ENCODE results near the gene SLC25A23.
"Not testable (repeated sequence)": the region's sequence is repeated elsewhere in the genome, so short reads cannot be mapped to it uniquely, and the experiment has no call there.

GRCh38 chr19:6428692-6429418 lies 30.7 kb downstream of the SLC25A23 start:
- TF ChIP-seq POLR2A (IDR thresholded peaks at IDR 0.05; ENCODE audit: low read length); GATA1 (IDR thresholded peaks at IDR 0.05; ENCODE audit: low read depth, low read length): not testable (repeated sequence)
